IPS DF 19.7 (cell line): ENCODE measurements around the gene ZNF516.

Experiments used
- DNase-seq: peaks from one replicate; pipeline ENCODE4 v3.0.0-alpha.2; 2013; ENCODE audit warnings: low read depth, low spot score

Gene ZNF516

GRCh38 chr18:76343938-76344569 is 151.0 kb downstream of the ZNF516 start:
- DNase-seq: no peak

- no peak for DNase-seq
Measured at GRCh38 chr18:76340410-76340809, 154.6 kb downstream of the ZNF516 start.

GRCh38 chr18:76339246-76339620 is 155.8 kb downstream of the ZNF516 start:
- no peak for DNase-seq

GRCh38 chr18:76338619-76339245 is 156.3 kb downstream of the ZNF516 start:
- no peak for DNase-seq

GRCh38 chr18:76338088-76338487 is 157.0 kb downstream of the ZNF516 start:
- no peak for DNase-seq

- no peak for DNase-seq
Measured at GRCh38 chr18:76335859-76336640, 159.0 kb downstream of the ZNF516 start.

GRCh38 chr18:76328140-76328539 is 166.9 kb downstream of the ZNF516 start:
- DNase-seq: no peak

GRCh38 chr18:76323891-76324290 is 171.2 kb downstream of the ZNF516 start:
- no peak for DNase-seq

- no peak for DNase-seq
Measured at GRCh38 chr18:76322686-76323085, 172.4 kb downstream of the ZNF516 start.

- DNase-seq: no peak
Measured at GRCh38 chr18:76319366-76319765, 175.7 kb downstream of the ZNF516 start.

- DNase-seq: no peak
Measured at GRCh38 chr18:76318607-76319006, 176.4 kb downstream of the ZNF516 start.

GRCh38 chr18:76317136-76317535 is 177.9 kb downstream of the ZNF516 start:
- no peak for DNase-seq

GRCh38 chr18:76315722-76316230 is 179.3 kb downstream of the ZNF516 start:
- no peak for DNase-seq

- no peak for DNase-seq
Measured at GRCh38 chr18:76314496-76314895, 180.5 kb downstream of the ZNF516 start.

GRCh38 chr18:76314015-76314414 is 181.0 kb downstream of the ZNF516 start:
- no peak for DNase-seq
